GM11168 (cell line): Measurements from ENCODE around the gene MUC4.

Experiments used
- in situ Hi-C: fragments of 300-500 bp; cut with MboI; formaldehyde crosslinking; loops from one replicate; pipeline ENCODE4 v1.12.0; 2022; ENCODE audit warnings: low sequenced_read_pairs; ENCODE audit not compliant: unreplicated experiment

Gene MUC4

GRCh38 chr3:195811756-195812155 is at the start of gene MUC4:
Gene MUC4, minus strand, starts transcription at chr3:195811929. Its CDS starts 112 bp downstream, at chr3:195811817.
- in situ Hi-C loops, result no loop called here

DNA sequence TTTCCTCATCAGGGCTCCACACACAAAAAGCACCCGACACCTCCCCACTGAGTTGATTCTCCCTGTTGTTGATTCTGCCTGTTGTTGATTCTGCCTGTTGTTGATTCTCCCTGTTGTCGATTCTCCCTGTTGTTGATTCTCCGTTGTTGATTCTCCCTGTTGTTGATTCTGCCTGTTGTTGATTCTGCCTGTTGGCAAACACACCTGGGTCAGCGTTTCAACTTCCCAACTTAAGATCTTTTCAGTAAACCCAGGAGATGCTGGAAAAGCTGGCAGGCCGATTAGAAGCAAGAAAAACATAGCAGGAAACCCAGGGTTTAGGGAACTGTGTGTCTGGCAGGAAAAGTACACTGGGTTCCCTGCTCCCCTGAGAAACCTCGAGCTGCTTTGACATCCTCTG is 48.7 kb upstream of the MUC4 start:
- in situ Hi-C loops, result no loop called here

DNA sequence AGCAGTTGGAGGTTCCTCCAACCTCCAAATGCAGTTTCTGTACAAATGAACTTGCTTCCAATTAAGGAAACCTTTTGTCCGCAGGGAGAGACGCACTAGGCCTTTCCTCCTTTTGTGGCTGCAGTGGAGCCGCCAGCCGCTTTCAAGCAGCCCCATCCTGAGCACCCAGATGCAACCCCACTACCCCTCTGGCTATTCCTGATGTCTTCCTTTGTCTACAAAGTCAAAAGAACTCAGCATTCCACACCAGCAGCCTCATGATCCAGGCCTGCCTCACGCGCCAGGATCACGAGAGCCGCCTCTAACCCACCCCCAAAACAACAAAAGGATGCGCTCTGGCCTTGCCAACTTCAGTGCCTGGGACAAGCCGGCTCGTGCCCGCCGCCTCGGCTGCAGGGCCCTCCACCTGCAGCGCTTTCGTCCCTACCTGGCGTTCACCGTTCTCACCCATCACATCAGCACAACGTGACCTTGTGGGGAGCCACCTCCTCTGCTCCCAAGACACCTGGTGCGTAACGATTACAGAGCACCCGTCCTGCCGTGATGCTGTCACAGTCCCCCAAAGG is 48.2 kb upstream of the MUC4 start:
- in situ Hi-C loops, result no loop called here

DNA sequence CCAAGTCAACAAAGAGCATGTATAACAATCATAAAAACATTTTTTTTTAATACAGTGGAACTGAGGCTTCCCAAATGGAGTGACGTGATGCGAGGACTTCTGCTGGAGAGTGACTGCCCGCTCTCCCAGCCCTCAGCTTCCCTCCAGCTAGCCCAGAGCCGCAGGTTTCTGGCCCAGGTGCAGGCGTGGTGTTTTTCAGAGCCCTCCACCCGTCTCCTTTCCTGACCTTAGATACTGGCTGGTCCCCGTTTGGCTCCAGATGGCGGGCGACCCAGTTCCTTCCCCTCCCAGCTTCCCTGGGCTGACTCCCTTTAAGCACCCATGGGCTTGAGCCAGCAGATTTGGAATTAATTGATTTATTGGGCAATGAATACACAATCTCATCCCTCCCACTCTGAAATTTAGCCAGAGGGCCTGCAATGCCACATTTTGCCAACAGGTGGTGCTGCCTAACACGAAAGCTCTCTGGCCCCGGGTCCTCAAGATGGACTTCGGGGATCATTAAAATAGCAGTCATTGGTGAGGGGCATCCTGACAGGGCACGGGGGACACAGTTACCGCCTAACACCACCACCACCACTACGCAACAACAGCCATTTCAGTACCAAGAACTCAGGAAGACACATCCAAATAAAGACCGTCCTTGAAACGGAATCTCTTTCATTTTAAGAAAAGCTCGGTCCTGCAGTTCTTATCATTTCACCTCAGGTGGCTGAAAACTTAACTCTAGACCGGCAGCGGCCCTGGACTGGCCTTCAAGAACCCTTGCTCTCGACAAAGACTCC is 47.5 kb upstream of the MUC4 start:
- in situ Hi-C loops, result no loop called here

DNA sequence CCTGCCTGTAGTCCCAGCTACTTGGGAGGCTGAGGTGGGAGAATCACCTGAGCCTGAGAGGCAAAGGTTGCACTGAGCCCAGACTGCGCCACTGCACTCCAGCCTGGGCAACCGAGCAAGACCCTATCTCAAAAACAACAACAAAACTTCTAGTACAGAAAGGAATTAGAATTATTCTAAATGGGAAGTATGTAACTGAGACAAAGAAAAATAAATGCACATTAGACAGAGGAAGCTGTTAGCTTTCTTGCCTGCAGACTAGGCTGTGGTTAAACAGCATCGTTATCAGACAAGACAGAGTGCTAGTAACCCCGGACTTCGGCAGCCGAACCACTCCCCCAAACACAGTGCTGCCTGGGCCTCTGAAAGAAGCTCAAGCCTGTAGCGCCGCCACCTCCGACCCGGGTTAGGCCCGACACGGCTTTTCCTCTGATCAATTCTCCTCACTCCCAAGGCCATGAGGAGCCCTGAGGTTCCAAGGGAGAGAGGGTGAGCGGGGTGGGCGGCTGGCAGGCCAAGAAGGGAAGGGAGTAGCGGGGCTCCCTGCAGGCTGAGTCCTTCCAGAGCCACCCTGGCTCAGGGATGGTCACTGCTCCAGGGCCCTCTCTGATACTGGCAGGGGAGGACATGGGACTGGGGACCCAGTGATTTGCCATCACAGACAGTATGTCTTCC is 44.8 kb upstream of the MUC4 start:
- in situ Hi-C loops, result no loop called here

- in situ Hi-C loops, result no loop called here
Measured at GRCh38 chr3:195855471-195856409, 44.0 kb upstream of the MUC4 start.

DNA sequence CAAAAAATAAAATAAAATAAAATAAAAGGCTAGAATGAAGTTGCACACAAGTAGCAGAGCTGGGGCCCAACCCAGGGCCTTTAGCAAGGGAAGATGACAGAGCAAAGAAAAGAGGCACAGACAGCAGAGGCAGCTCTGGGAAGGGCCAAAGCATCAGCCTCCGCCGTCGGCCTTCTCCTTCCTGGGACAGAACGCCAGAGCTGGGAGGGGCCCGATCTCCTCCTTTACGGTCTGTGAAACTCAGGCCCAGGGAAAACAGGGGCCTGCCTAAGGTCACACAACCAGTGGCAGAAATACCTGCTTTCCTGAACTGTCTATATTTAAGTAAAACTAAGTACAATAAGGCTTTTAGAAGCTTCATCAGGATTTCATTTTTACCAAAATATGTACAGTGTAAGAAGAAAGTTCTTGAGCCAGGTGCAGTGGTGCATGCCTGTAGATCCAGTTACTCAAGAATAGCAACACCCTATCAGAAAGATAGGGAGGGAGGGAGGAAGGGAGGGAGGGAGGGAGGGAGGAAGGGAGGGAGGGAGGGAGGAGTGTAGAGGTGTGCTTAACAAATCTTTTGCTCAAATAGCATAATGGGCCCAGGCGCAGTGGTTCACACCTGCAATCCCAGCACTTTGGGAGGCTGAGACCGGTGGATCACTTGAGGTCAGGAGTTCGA is 43.0 kb upstream of the MUC4 start:
- in situ Hi-C loops, result no loop called here

DNA sequence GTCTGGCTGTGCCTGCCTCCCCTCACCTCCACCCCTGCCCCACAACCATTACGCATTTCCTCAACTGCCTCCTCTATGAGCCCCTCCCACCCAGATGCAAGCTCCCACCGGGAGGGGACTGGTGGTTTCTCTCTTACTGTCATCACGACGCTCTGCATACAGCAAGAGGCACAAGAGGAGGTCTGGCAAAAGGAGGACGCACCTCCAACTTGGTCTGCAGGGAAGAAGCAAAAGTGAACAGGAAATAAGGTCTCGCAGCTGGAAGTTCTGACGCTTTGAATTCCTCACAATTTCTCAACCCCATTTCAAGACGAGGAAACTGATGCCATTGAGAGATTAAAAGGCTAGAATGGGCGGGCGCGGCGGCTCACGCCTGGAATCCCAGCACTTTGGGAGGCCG is 42.3 kb upstream of the MUC4 start:
- in situ Hi-C loops, result no loop called here

GRCh38 chr3:195853036-195853435 is 41.3 kb upstream of the MUC4 start:
- in situ Hi-C loops, result no loop called here

- in situ Hi-C loops, result no loop called here
Measured at GRCh38 chr3:195850857-195851543, 39.3 kb upstream of the MUC4 start.

- in situ Hi-C loops, result no loop called here
Measured at GRCh38 chr3:195849322-195850074, 37.8 kb upstream of the MUC4 start.

GRCh38 chr3:195847055-195847950 is 35.6 kb upstream of the MUC4 start:
- in situ Hi-C loops, result no loop called here

- in situ Hi-C loops, result no loop called here
Measured at GRCh38 chr3:195845483-195845882, 33.8 kb upstream of the MUC4 start.

DNA sequence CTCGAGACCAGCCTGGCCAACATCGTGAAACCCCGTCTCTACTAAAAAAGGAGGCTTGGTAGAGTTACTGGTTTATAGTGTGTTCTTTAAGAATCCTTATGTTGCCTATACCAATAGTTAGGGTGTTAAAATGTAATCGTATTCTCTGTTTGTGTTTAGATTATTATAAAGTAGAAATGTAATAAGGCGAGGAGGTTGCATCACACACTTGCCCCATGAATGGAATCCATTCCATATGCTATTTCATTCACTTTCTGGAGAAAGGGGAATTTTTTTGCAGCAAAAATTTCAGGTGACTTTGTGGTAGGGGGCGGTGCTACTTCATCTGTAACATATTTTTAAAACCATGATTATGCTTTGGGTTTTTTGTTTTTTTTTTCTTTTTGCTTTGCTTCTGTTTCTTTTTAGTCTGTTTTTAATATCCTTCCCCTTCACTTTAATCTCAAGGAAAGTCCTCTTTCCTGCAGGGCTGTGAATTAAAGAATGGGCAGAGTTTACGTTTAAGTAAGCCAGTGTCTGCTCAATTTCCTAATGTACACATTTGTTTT is 33.0 kb upstream of the MUC4 start:
- in situ Hi-C loops, result no loop called here

GRCh38 chr3:195839260-195840010 is 27.7 kb upstream of the MUC4 start:
- in situ Hi-C loops, result no loop called here

DNA sequence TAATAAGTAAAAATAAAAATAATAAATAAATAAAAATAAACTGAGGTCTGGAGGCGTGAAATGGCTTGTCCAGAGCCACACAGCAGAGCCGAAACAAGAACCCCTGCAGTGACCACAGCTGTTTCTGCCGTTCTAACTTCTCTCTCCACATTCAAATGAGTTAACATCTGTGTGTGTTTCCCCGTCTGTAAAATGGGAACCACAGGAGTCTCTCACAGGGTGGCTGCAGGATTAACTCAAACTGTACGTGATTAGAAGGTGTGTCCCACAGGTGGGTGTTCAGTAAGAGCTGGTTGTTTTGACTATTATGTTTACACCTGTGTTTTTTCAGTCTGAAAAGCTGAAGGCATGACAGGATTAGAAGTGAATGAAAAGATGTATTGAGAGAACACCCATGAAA is 27.0 kb upstream of the MUC4 start:
- in situ Hi-C loops, result no loop called here
